Loucy (cell line): Measurements from ENCODE around the gene PDE4A.

Experiments used
- H2AFZ ChIP-seq: fragments of 200-600 bp; sonication (generic); 2 replicates; pipeline ENCODE4 v1.6.0; 2016; ENCODE audit warnings: antibody characterized with exemption, mild to moderate bottlenecking, low read length, moderate library complexity
- H3F3A ChIP-seq: fragments of 200-600 bp; 2 replicates; pipeline ENCODE4 v1.6.0; 2016; ENCODE audit warnings: antibody characterized with exemption, low read depth, mild to moderate bottlenecking
- H3K27me3 ChIP-seq: fragments of 200-600 bp; sonication (generic); 2 replicates; pipeline ENCODE4 v1.6.1; 2014; ENCODE audit warnings: low read length, mild to moderate bottlenecking; ENCODE audit not compliant: insufficient read depth, poor library complexity, severe bottlenecking
- H3K36me3 ChIP-seq: fragments of 200-600 bp; sonication (generic); 2 replicates; pipeline ENCODE4 v1.6.1; 2016; ENCODE audit warnings: low read length; ENCODE audit not compliant: insufficient read depth
- H3K4me1 ChIP-seq: fragments of 200-600 bp; sonication (generic); 2 replicates; pipeline ENCODE4 v1.5.1; 2014; ENCODE audit warnings: low read length, mild to moderate bottlenecking; ENCODE audit not compliant: insufficient read depth, poor library complexity, severe bottlenecking
- H3K4me2 ChIP-seq: fragments of 200-600 bp; sonication (generic); 2 replicates; pipeline ENCODE4 v1.6.0; 2014; ENCODE audit warnings: antibody characterized with exemption, low read length, low read depth, mild to moderate bottlenecking; ENCODE audit not compliant: poor library complexity, severe bottlenecking
- H3K4me3 ChIP-seq: fragments of 200-600 bp; sonication (generic); 2 replicates; pipeline ENCODE4 v1.5.1; 2014; ENCODE audit warnings: low read length, mild to moderate bottlenecking, mixed read lengths; ENCODE audit not compliant: poor library complexity, severe bottlenecking
- H3K79me2 ChIP-seq: fragments of 200-600 bp; sonication (generic); 2 replicates; pipeline ENCODE4 v1.6.1; 2014; ENCODE audit warnings: low read length; ENCODE audit not compliant: insufficient read depth
- H3K9ac ChIP-seq: fragments of 200-600 bp; sonication (generic); 2 replicates; pipeline ENCODE4 v1.6.0; 2014; ENCODE audit warnings: mild to moderate bottlenecking, low read depth, low read length, moderate library complexity; ENCODE audit not compliant: poor library complexity, severe bottlenecking
- H3K9me2 ChIP-seq: fragments of 200-600 bp; sonication (generic); replicated peaks from 2 replicates; pipeline ENCODE4 v1.6.1; 2016; ENCODE audit warnings: low read depth, low read length, mixed read lengths
- H3K9me3 ChIP-seq: fragments of 200-600 bp; sonication (generic); 2 replicates; pipeline ENCODE4 v1.6.1; 2014; ENCODE audit warnings: mild to moderate bottlenecking, antibody characterized with exemption, low read length, low read depth; ENCODE audit not compliant: insufficient read depth
- H4K20me1 ChIP-seq: fragments of 200-600 bp; sonication (generic); 2 replicates; pipeline ENCODE4 v1.6.0; 2014; ENCODE audit warnings: antibody characterized with exemption, low read length, mild to moderate bottlenecking; ENCODE audit not compliant: insufficient read depth, poor library complexity, severe bottlenecking
- EZH2phosphoT487 ChIP-seq: fragments of 200-600 bp; IDR thresholded peaks from 2 replicates; pipeline ENCODE4 v1.6.1; 2018; ENCODE audit warnings: antibody characterized with exemption, mild to moderate bottlenecking, moderate library complexity, borderline replicate concordance
- TF ChIP-seq, protein P1 (sequence below): fragments of 200-600 bp; sonication (generic); conservative IDR thresholded peaks from 2 replicates; pipeline ENCODE4 v1.5.1; 2014; ENCODE audit warnings: mild to moderate bottlenecking, antibody characterized with exemption, low read length

PDE4A gene

GRCh38 chr19:10503002-10503789, 82.9 kb downstream of the PDE4A start, which contains the start of gene KEAP1:
Gene KEAP1 (minus strand): TSS chr19:10503356. CDS start chr19:10500033, 3,323 bp downstream.
- peak within 1 kb of the TSS; percentile 95 for H3K4me2 ChIP-seq
- H3K4me3 ChIP-seq: peak within 1 kb of the TSS; percentile 83
- H3K79me2 ChIP-seq: peaks cover 57% of the 10 kb centered on the region
- no peaks in the 10 kb centered on the region for H3F3A ChIP-seq
- peaks cover 23% of the 10 kb centered on the region for H4K20me1 ChIP-seq
- H2AFZ ChIP-seq: peak within 1 kb of the TSS; percentile 86
- no peaks in the 10 kb centered on the region for H3K9me2 ChIP-seq
- H3K4me1 ChIP-seq: peaks cover 36% of the 10 kb centered on the region
- TF ChIP-seq, protein P1, sequence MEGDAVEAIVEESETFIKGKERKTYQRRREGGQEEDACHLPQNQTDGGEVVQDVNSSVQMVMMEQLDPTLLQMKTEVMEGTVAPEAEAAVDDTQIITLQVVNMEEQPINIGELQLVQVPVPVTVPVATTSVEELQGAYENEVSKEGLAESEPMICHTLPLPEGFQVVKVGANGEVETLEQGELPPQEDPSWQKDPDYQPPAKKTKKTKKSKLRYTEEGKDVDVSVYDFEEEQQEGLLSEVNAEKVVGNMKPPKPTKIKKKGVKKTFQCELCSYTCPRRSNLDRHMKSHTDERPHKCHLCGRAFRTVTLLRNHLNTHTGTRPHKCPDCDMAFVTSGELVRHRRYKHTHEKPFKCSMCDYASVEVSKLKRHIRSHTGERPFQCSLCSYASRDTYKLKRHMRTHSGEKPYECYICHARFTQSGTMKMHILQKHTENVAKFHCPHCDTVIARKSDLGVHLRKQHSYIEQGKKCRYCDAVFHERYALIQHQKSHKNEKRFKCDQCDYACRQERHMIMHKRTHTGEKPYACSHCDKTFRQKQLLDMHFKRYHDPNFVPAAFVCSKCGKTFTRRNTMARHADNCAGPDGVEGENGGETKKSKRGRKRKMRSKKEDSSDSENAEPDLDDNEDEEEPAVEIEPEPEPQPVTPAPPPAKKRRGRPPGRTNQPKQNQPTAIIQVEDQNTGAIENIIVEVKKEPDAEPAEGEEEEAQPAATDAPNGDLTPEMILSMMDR: no peak
- no peak for TF ChIP-seq EZH2phosphoT487
- H3K9me3 ChIP-seq: no peaks in the 10 kb centered on the region
- H3K36me3 ChIP-seq: peaks cover 15% of the 10 kb centered on the region; the same call in 1 of the 2 replicates
- H3K9ac ChIP-seq: peak within 1 kb of the TSS; percentile 99
- peaks cover 6% of the 10 kb centered on the region for H3K27me3 ChIP-seq

GRCh38 chr19:10505583-10506229, 85.4 kb downstream of the PDE4A start:
- peaks cover 29% of the 10 kb centered on the region for H3K4me1 ChIP-seq
- H3K79me2 ChIP-seq: peaks cover 32% of the 10 kb centered on the region
- no peaks in the 10 kb centered on the region for H3F3A ChIP-seq
- H3K4me2 ChIP-seq: no peak overlapping the region
- no peak overlapping the region for H3K9ac ChIP-seq
- H3K36me3 ChIP-seq: no peaks in the 10 kb centered on the region
- no peaks in the 10 kb centered on the region for H3K9me2 ChIP-seq
- no peak overlapping the region for H3K4me3 ChIP-seq
- peaks cover 6% of the 10 kb centered on the region for H4K20me1 ChIP-seq
- TF ChIP-seq, protein P1: peak; percentile 82
- TF ChIP-seq EZH2phosphoT487: no peak
- H3K9me3 ChIP-seq: no peaks in the 10 kb centered on the region
- H2AFZ ChIP-seq: no peak overlapping the region
- H3K27me3 ChIP-seq: peaks cover 6% of the 10 kb centered on the region

DNA sequence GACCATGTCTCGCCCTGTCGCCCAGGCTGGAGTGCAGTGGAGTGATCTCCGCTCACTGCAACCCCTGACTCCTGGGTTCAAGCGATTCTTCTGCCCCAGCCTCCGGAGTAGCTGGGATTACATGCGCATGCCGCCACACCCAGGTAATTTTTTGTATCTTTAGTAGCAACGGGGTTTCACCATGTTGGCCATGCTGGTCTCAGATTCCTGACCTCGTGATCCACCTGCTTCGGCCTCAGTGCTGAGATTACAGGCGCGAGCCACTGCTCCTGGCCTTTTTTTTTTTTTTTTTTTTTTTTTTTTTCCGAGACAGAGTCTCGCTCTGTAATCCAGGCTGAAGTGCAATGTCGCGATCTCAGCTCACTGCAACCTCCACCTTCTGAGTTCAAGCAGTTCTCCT, 87.7 kb downstream of the PDE4A start:
- Histone ChIP-seq H4K20me1 (no peaks in the 10 kb centered on the region), H2AFZ (no peak overlapping the region), H3K4me1 (peaks cover 19% of the 10 kb centered on the region), H3F3A (no peaks in the 10 kb centered on the region), H3K36me3 (no peaks in the 10 kb centered on the region), H3K4me3 (no peak overlapping the region), H3K4me2 (no peak overlapping the region), H3K27me3 (peaks cover 5% of the 10 kb centered on the region), H3K9me3 (no peaks in the 10 kb centered on the region), H3K9ac (no peak overlapping the region), H3K9me2 (no peaks in the 10 kb centered on the region), H3K79me2 (peaks cover 14% of the 10 kb centered on the region)
- TF ChIP-seq EZH2phosphoT487: no peak
- TF ChIP-seq, protein P1: no peak
